Spleen (tissue), 7 donors: Measurements from ENCODE around the gene FRMD1.

Experiments used
- POLR2A ChIP-seq, 3 donors: fragments of 450-650 bp; IDR thresholded peaks; one replicate each; pipeline ENCODE4 v1.5.1; 2017; ENCODE audit warnings: antibody characterized with exemption in 3 of 3, mild to moderate bottlenecking in 1 of 3
- POLR2AphosphoS5 ChIP-seq, 3 donors: sonication (generic); formaldehyde crosslinking; IDR thresholded peaks; one replicate each; pipeline ENCODE4 v1.5.1; 2017; ENCODE audit warnings: antibody characterized with exemption in 3 of 3
- TF ChIP-seq, protein P1 (sequence below), 11 experiments: fragments of 200-600 bp in 7 of 11; fragments of 450-650 bp in 4 of 11; sonication (generic) in 4 of 11; IDR thresholded peaks in 8 of 11; conservative IDR thresholded peaks in 3 of 11; 1 replicate in 7 of 11; 2 replicates in 4 of 11; pipeline versions ENCODE4 v1.4.0 to v1.8.0; 2016 to 2021; ENCODE audit warnings: antibody characterized with exemption in 11 of 11, inconsistent platforms in 4 of 11, mild to moderate bottlenecking in 1 of 11
- donor health status: DM: no; HTN: no; CAD: no; lungs with moderate emphysema.
- donor health status: DM: no; HTN: no; CAD: no.
- donor health status: DM: no; HTN: no; CAD: no.

DNA sequence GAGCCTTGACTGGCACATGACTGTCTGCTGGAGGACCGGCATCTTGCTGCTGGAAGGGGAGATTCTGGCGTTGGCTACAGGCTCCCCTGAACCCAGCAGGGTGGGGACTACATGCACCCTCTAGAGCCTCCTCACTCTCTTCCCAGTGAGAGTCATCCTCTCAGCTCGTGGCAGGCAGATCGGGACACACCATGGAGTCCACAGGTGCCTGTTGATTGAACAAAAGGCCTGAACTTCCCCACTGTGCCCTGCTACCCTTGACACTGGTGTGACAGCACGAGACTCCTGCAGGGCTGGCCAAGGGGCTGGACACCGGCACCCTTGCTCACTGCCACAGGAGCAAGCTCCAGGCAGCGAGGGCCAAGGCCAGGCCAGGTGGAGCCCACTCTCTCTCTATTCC lies 8.2 kb downstream of the FRMD1 start:
- TF ChIP-seq, protein P1, sequence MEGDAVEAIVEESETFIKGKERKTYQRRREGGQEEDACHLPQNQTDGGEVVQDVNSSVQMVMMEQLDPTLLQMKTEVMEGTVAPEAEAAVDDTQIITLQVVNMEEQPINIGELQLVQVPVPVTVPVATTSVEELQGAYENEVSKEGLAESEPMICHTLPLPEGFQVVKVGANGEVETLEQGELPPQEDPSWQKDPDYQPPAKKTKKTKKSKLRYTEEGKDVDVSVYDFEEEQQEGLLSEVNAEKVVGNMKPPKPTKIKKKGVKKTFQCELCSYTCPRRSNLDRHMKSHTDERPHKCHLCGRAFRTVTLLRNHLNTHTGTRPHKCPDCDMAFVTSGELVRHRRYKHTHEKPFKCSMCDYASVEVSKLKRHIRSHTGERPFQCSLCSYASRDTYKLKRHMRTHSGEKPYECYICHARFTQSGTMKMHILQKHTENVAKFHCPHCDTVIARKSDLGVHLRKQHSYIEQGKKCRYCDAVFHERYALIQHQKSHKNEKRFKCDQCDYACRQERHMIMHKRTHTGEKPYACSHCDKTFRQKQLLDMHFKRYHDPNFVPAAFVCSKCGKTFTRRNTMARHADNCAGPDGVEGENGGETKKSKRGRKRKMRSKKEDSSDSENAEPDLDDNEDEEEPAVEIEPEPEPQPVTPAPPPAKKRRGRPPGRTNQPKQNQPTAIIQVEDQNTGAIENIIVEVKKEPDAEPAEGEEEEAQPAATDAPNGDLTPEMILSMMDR (IDR thresholded peaks at IDR 0.05 in 8 of 11, conservative IDR thresholded peaks at IDR 0.05 in 3 of 11), result no peak
- no peak for TF ChIP-seq POLR2AphosphoS5 (IDR thresholded peaks at IDR 0.05)
- TF ChIP-seq POLR2A (IDR thresholded peaks at IDR 0.05), result no peak
